GM13976 (cell line): Measurements from ENCODE around the gene LMO2.

Source experiments
- DNase-seq: peaks from one replicate; pipeline ENCODE4 v3.0.0; 2012; ENCODE audit warnings: low spot score
- CTCF ChIP-seq: IDR thresholded peaks from 2 replicates; pipeline ENCODE4 v1.5.1; 2012; ENCODE audit warnings: borderline replicate concordance, mild to moderate bottlenecking; ENCODE audit not compliant: insufficient read depth; ENCODE audit errors: extremely low read depth, missing control alignments, control extremely low read depth
- in situ Hi-C: fragments of 300-500 bp; cut with MboI; formaldehyde crosslinking; loops from one replicate; pipeline ENCODE4 v1.12.0; 2022; ENCODE audit warnings: low sequenced_read_pairs, mixed read lengths, inconsistent platforms; ENCODE audit not compliant: unreplicated experiment

The LMO2 gene

GRCh38 chr11:33881651-33882503 is 10.0 kb downstream of the LMO2 start:
- in situ Hi-C loops: no loop called here
- TF ChIP-seq CTCF: no peak
- DNase-seq: no peak

- no peak for DNase-seq
- in situ Hi-C loops: no loop called here
- TF ChIP-seq CTCF: no peak
These were observed 10.9 kb downstream of the LMO2 start for GRCh38 chr11:33880979-33881378.

GRCh38 chr11:33879375-33879774 is 12.5 kb downstream of the LMO2 start:
- in situ Hi-C loops: no loop called here
- no peak for TF ChIP-seq CTCF
- DNase-seq: no peak

DNA sequence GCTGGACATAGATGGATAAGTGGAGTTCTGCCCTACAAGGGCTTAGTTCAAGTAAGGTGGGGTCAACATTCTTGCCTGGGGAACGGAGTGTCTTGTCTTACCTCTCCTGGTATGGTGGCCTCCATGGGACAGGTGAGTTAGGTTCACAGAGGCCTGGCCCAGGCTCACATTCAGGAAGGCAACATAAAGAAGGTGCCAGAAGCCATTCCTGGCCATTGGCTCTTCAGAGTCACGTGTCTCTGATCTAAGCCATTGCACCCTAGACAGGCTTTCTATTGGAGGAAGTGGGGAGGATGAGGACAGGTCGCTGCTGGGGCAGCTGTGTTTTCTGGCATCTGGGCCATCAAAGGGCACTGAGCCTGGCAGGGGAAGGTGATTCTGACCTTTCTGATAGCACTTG is 14.8 kb downstream of the LMO2 start:
- DNase-seq: no peak
- no peak for TF ChIP-seq CTCF
- in situ Hi-C loops: no loop called here

DNA sequence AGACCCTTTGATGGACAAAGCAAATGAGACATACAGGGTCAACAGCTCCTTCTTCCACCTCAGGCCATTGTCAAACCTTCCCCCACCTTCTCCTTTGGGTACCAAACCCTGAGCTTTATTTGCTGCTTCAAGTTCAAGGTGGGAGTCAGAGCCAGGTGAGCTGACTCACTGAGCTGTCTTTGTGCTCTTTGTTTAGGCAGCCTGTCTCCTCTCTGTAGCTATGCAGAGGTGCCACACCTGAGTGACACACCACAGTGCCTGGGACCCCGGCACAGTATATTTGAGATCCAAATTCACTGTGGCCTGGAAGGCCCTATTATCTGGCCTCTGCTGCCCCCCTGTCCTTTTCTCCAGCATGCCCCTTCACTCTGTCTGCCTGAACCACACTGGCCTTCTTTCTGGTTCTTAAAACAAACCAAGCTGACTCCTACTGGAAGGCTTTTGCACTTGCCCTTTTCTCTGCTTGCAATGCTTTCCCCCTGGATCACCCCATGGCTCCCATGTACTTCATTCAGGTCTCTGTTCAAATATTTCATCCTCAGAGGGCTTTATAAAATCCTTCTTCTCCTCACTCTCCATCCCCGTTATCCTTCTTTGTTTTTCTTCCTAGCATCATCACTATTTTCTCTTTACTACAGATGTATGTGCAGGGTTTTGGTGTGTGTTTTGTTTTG is 16.1 kb downstream of the LMO2 start:
- TF ChIP-seq CTCF: no peak
- in situ Hi-C loops: no loop called here
- DNase-seq: no peak

GRCh38 chr11:33874910-33875490 is 16.9 kb downstream of the LMO2 start:
- TF ChIP-seq CTCF: no peak
- no peak for DNase-seq
- in situ Hi-C loops: no loop called here
